DMS79 (cell line): ENCODE data around the gene ARHGEF19.
"Not testable (repeated sequence)": the region's sequence is repeated elsewhere in the genome, so short reads cannot be mapped to it uniquely, and the experiment has no call there.

Experiments
- DNase-seq: peaks from one replicate; lab custom pipeline; 2025; lab: John Stamatoyannopoulos, UW

The ARHGEF19 gene

GRCh38 chr1:16204634-16205333, 7.7 kb downstream of the ARHGEF19 start:
- no peak for DNase-seq

GRCh38 chr1:16204216-16204615, 8.2 kb downstream of the ARHGEF19 start:
- DNase-seq = no peak

GRCh38 chr1:16203550-16203949, 8.9 kb downstream of the ARHGEF19 start:
- DNase-seq = no peak

- DNase-seq = no peak
Measured at GRCh38 chr1:16202281-16203210, 9.9 kb downstream of the ARHGEF19 start.

GRCh38 chr1:16199700-16200099, 12.8 kb downstream of the ARHGEF19 start:
- DNase-seq = no peak

- no peak for DNase-seq
Measured at GRCh38 chr1:16199157-16199501, 13.3 kb downstream of the ARHGEF19 start.

GRCh38 chr1:16198444-16199156, 13.9 kb downstream of the ARHGEF19 start:
- no peak for DNase-seq

- DNase-seq = no peak
Measured at GRCh38 chr1:16196874-16197273, 15.6 kb downstream of the ARHGEF19 start.

GRCh38 chr1:16196139-16196538, 16.3 kb downstream of the ARHGEF19 start:
- DNase-seq = not testable (repeated sequence)

- no peak for DNase-seq
Measured at GRCh38 chr1:16195518-16195905, 16.9 kb downstream of the ARHGEF19 start.

- peak; percentile 32 for DNase-seq
Measured at GRCh38 chr1:16191916-16192546, 20.4 kb downstream of the ARHGEF19 start.

- no peak for DNase-seq
Measured at GRCh38 chr1:16191309-16191708, 21.1 kb downstream of the ARHGEF19 start.

- DNase-seq = peak; percentile 67
Measured at GRCh38 chr1:16189921-16190621, 22.4 kb downstream of the ARHGEF19 start.

GRCh38 chr1:16189003-16189402, 23.4 kb downstream of the ARHGEF19 start:
- DNase-seq = no peak

- DNase-seq = peak; percentile 35
Measured at GRCh38 chr1:16187748-16188401, 24.6 kb downstream of the ARHGEF19 start.

GRCh38 chr1:16186655-16187235, 25.7 kb downstream of the ARHGEF19 start:
- no peak for DNase-seq

- no peak for DNase-seq
Measured at GRCh38 chr1:16184557-16185303, 27.7 kb downstream of the ARHGEF19 start.

GRCh38 chr1:16183765-16184556, 28.5 kb downstream of the ARHGEF19 start:
- no peak for DNase-seq

- DNase-seq = no peak
Measured at GRCh38 chr1:16183179-16183578, 29.3 kb downstream of the ARHGEF19 start.
